HEK293 (cell line): ENCODE results near the gene ZFYVE21.

ENCODE experiments used
- GLI2 ChIP-seq: fragments of 450-650 bp; formaldehyde crosslinking; IDR thresholded peaks from 2 replicates; pipeline ENCODE4; 2017; ENCODE audit warnings: missing biosample characterization, missing genetic modification characterization, low read depth, borderline replicate concordance
- HOXD13 ChIP-seq: sonication (generic); formaldehyde crosslinking; IDR thresholded peaks from 2 replicates; pipeline ENCODE4 v1.8.0; 2022; ENCODE audit warnings: missing genetic modification reagents, borderline replicate concordance
- KLF10 ChIP-seq: fragments of 450-650 bp; IDR thresholded peaks from 2 replicates; pipeline ENCODE4 v1.5.1; 2018; ENCODE audit warnings: missing biosample characterization, mild to moderate bottlenecking, missing genetic modification characterization
- KLF9 ChIP-seq: fragments of 450-650 bp; formaldehyde crosslinking; IDR thresholded peaks from 2 replicates; pipeline ENCODE4 v1.5.1; 2016; ENCODE audit warnings: missing biosample characterization, missing genetic modification characterization, low read depth
- ZNF10 ChIP-seq: fragments of 450-650 bp; formaldehyde crosslinking; IDR thresholded peaks from 2 replicates; pipeline ENCODE4 v1.5.1; 2017; ENCODE audit warnings: missing biosample characterization, missing genetic modification characterization
- ZNF114 ChIP-seq: fragments of 450-650 bp; formaldehyde crosslinking; IDR thresholded peaks from 2 replicates; pipeline ENCODE4 v1.5.0; 2017; ENCODE audit warnings: missing biosample characterization, missing genetic modification characterization
- ZNF146 ChIP-seq: fragments of 450-650 bp; formaldehyde crosslinking; IDR thresholded peaks from 2 replicates; pipeline ENCODE4 v1.5.1; 2016; ENCODE audit warnings: missing biosample characterization, missing genetic modification characterization
- ZNF174 ChIP-seq: fragments of 450-650 bp; formaldehyde crosslinking; IDR thresholded peaks from 2 replicates; pipeline ENCODE4 v1.5.0; 2017; ENCODE audit warnings: missing biosample characterization, mild to moderate bottlenecking, missing genetic modification characterization
- ZNF248 ChIP-seq: fragments of 450-650 bp; formaldehyde crosslinking; IDR thresholded peaks from 2 replicates; pipeline ENCODE4 v1.5.1; 2017; ENCODE audit warnings: missing biosample characterization, missing genetic modification characterization
- ZNF302 ChIP-seq: fragments of 450-650 bp; formaldehyde crosslinking; IDR thresholded peaks from 2 replicates; pipeline ENCODE4 v1.5.1; 2016; ENCODE audit warnings: missing biosample characterization, missing genetic modification characterization, low read depth
- ZNF555 ChIP-seq: fragments of 450-650 bp; formaldehyde crosslinking; conservative IDR thresholded peaks from 2 replicates; pipeline ENCODE4 v1.5.1; 2017; ENCODE audit warnings: missing biosample characterization, mild to moderate bottlenecking, missing genetic modification characterization, inconsistent platforms
- ZNF558 ChIP-seq: fragments of 450-650 bp; formaldehyde crosslinking; IDR thresholded peaks from 2 replicates; pipeline ENCODE4 v1.5.1; 2016; ENCODE audit warnings: missing biosample characterization, missing genetic modification characterization
- ZNF610 ChIP-seq: fragments of 450-650 bp; formaldehyde crosslinking; IDR thresholded peaks from 2 replicates; pipeline ENCODE4 v1.5.1; 2016; ENCODE audit warnings: missing biosample characterization, missing genetic modification characterization, borderline replicate concordance
- ZNF624 ChIP-seq: fragments of 450-650 bp; formaldehyde crosslinking; IDR thresholded peaks from 2 replicates; pipeline ENCODE4 v1.5.1; 2017; ENCODE audit warnings: missing biosample characterization, missing genetic modification characterization
- ZNF707 ChIP-seq: fragments of 450-650 bp; formaldehyde crosslinking; IDR thresholded peaks from 2 replicates; pipeline ENCODE4 v1.5.1; 2016; ENCODE audit warnings: missing biosample characterization, missing genetic modification characterization
- ZNF830 ChIP-seq: fragments of 450-650 bp; IDR thresholded peaks from 2 replicates; pipeline ENCODE4 v1.5.0; 2018; ENCODE audit warnings: missing biosample characterization, missing genetic modification characterization, low read depth, mild to moderate bottlenecking, moderate library complexity
- ZSCAN16 ChIP-seq: fragments of 450-650 bp; formaldehyde crosslinking; IDR thresholded peaks from 2 replicates; pipeline ENCODE4 v1.5.1; 2016; ENCODE audit warnings: missing biosample characterization, missing genetic modification characterization
- TF ChIP-seq, protein P1 (sequence below): fragments of 450-650 bp; formaldehyde crosslinking; conservative IDR thresholded peaks from 2 replicates; pipeline ENCODE4 v1.5.1; 2016; ENCODE audit warnings: low read depth, missing biosample characterization, missing genetic modification characterization
- TF ChIP-seq, protein P2 (sequence below): fragments of 450-650 bp; formaldehyde crosslinking; IDR thresholded peaks from 2 replicates; pipeline ENCODE4 v1.5.1; 2016; ENCODE audit warnings: missing biosample characterization, missing genetic modification characterization
- TF ChIP-seq, protein P3 (sequence below): fragments of 450-650 bp; formaldehyde crosslinking; IDR thresholded peaks from 2 replicates; pipeline ENCODE4 v1.5.1; 2016; ENCODE audit warnings: missing biosample characterization, missing genetic modification characterization
- TF ChIP-seq, protein P4 (sequence below): fragments of 450-650 bp; formaldehyde crosslinking; IDR thresholded peaks from 2 replicates; pipeline ENCODE4 v1.5.1; 2016; ENCODE audit warnings: missing biosample characterization, missing genetic modification characterization
- TF ChIP-seq, protein P5 (sequence below): fragments of 450-650 bp; formaldehyde crosslinking; IDR thresholded peaks from 2 replicates; pipeline ENCODE4 v1.5.0; 2017; ENCODE audit warnings: missing biosample characterization, missing genetic modification characterization, borderline replicate concordance
- TF ChIP-seq, protein P6 (sequence below): fragments of 450-650 bp; formaldehyde crosslinking; optimal IDR thresholded peaks from 2 replicates; pipeline ENCODE3; 2016; ENCODE audit warnings: missing biosample characterization, mild to moderate bottlenecking, missing genetic modification characterization
- TF ChIP-seq, protein P7 (sequence below): sonication (generic); formaldehyde crosslinking; IDR thresholded peaks from 2 replicates; pipeline ENCODE4 v1.8.1; 2022; ENCODE audit warnings: mild to moderate bottlenecking, moderate library complexity, missing genetic modification reagents

ZFYVE21 gene

DNA sequence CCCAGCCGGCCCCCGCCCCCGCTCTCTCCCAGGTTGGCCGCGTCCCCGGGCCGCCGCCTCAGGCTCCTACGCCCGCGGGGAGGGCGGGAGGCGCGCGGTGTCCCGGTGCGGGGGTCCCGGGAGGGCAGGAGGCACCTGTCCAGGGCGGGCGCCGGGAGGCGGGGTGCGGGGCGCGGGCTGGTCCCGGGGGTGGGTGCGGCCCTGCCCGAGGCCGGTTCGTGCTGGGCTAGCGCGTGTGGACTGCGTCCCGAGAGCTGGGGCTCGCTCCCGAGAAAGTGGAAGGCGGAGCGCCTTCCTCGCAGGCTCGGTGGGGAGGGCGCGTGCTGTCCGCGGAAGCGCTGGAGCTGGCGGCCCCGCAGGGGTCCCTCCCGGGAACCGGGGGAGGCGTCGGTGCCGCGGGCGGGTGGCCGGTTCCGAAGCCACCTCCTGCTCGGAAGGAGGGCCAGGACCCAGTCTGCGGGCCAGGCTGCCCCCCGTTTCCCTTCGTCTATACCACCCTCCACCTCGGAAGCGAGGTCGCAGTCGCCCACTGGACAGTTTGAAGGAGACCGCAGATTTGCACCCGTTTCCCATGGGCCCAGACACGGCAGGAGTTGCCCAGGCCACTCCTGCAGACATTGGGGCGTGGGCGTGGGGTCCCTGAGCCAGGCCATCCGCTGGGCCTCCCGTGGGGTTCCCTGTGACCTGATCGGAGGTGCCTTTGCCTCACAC is 636 bp downstream of the ZFYVE21 start (continued):
- TF ChIP-seq, protein P1, sequence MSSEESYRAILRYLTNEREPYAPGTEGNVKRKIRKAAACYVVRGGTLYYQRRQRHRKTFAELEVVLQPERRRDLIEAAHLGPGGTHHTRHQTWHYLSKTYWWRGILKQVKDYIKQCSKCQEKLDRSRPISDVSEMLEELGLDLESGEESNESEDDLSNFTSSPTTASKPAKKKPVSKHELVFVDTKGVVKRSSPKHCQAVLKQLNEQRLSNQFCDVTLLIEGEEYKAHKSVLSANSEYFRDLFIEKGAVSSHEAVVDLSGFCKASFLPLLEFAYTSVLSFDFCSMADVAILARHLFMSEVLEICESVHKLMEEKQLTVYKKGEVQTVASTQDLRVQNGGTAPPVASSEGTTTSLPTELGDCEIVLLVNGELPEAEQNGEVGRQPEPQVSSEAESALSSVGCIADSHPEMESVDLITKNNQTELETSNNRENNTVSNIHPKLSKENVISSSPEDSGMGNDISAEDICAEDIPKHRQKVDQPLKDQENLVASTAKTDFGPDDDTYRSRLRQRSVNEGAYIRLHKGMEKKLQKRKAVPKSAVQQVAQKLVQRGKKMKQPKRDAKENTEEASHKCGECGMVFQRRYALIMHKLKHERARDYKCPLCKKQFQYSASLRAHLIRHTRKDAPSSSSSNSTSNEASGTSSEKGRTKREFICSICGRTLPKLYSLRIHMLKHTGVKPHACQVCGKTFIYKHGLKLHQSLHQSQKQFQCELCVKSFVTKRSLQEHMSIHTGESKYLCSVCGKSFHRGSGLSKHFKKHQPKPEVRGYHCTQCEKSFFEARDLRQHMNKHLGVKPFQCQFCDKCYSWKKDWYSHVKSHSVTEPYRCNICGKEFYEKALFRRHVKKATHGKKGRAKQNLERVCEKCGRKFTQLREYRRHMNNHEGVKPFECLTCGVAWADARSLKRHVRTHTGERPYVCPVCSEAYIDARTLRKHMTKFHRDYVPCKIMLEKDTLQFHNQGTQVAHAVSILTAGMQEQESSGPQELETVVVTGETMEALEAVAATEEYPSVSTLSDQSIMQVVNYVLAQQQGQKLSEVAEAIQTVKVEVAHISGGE (tag by site-specific recombination): no peak
- TF ChIP-seq ZNF624 (tag by site-specific recombination): no peak
- no peak for TF ChIP-seq ZNF610 (tag by site-specific recombination)
- no peak for TF ChIP-seq ZNF558 (tag by site-specific recombination)
- TF ChIP-seq, protein P2, sequence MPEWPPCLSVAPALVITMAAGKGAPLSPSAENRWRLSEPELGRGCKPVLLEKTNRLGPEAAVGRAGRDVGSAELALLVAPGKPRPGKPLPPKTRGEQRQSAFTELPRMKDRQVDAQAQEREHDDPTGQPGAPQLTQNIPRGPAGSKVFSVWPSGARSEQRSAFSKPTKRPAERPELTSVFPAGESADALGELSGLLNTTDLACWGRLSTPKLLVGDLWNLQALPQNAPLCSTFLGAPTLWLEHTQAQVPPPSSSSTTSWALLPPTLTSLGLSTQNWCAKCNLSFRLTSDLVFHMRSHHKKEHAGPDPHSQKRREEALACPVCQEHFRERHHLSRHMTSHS (tag by site-specific recombination): no peak
- TF ChIP-seq, protein P3, sequence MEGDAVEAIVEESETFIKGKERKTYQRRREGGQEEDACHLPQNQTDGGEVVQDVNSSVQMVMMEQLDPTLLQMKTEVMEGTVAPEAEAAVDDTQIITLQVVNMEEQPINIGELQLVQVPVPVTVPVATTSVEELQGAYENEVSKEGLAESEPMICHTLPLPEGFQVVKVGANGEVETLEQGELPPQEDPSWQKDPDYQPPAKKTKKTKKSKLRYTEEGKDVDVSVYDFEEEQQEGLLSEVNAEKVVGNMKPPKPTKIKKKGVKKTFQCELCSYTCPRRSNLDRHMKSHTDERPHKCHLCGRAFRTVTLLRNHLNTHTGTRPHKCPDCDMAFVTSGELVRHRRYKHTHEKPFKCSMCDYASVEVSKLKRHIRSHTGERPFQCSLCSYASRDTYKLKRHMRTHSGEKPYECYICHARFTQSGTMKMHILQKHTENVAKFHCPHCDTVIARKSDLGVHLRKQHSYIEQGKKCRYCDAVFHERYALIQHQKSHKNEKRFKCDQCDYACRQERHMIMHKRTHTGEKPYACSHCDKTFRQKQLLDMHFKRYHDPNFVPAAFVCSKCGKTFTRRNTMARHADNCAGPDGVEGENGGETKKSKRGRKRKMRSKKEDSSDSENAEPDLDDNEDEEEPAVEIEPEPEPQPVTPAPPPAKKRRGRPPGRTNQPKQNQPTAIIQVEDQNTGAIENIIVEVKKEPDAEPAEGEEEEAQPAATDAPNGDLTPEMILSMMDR (tag by site-specific recombination): 0 out of 2 replicates have a peak, but pooled peaks have one; percentile 10
- TF ChIP-seq, protein P4, sequence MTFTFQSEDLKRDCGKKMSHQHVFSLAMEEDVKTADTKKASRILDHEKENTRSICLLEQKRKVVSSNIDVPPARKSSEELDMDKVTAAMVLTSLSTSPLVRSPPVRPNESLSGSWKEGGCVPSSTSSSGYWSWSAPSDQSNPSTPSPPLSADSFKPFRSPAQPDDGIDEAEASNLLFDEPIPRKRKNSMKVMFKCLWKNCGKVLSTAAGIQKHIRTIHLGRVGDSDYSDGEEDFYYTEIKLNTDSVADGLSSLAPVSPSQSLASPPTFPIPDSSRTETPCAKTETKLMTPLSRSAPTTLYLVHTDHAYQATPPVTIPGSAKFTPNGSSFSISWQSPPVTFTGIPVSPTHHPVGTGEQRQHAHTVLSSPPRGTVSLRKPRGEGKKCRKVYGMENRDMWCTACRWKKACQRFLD: no peak
- no peak for TF ChIP-seq ZSCAN16 (tag by site-specific recombination)
- no peak; the same call in 1 of the 2 replicates for TF ChIP-seq KLF9 (tag by site-specific recombination)
- TF ChIP-seq ZNF555 (tag by site-specific recombination): no peak
- no peak for TF ChIP-seq KLF10 (tag by site-specific recombination)
- no peak for TF ChIP-seq GLI2 (tag by site-specific recombination)
- no peak for TF ChIP-seq ZNF830 (tag by site-specific recombination)
- TF ChIP-seq, protein P5, sequence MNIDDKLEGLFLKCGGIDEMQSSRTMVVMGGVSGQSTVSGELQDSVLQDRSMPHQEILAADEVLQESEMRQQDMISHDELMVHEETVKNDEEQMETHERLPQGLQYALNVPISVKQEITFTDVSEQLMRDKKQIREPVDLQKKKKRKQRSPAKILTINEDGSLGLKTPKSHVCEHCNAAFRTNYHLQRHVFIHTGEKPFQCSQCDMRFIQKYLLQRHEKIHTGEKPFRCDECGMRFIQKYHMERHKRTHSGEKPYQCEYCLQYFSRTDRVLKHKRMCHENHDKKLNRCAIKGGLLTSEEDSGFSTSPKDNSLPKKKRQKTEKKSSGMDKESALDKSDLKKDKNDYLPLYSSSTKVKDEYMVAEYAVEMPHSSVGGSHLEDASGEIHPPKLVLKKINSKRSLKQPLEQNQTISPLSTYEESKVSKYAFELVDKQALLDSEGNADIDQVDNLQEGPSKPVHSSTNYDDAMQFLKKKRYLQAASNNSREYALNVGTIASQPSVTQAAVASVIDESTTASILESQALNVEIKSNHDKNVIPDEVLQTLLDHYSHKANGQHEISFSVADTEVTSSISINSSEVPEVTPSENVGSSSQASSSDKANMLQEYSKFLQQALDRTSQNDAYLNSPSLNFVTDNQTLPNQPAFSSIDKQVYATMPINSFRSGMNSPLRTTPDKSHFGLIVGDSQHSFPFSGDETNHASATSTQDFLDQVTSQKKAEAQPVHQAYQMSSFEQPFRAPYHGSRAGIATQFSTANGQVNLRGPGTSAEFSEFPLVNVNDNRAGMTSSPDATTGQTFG (tag by site-specific recombination): no peak
- TF ChIP-seq ZNF10 (tag by site-specific recombination): no peak
- no peak for TF ChIP-seq ZNF114 (tag by site-specific recombination)
- TF ChIP-seq ZNF146 (tag by site-specific recombination): no peak
- no peak for TF ChIP-seq ZNF707 (tag by site-specific recombination)
- TF ChIP-seq, protein P6, sequence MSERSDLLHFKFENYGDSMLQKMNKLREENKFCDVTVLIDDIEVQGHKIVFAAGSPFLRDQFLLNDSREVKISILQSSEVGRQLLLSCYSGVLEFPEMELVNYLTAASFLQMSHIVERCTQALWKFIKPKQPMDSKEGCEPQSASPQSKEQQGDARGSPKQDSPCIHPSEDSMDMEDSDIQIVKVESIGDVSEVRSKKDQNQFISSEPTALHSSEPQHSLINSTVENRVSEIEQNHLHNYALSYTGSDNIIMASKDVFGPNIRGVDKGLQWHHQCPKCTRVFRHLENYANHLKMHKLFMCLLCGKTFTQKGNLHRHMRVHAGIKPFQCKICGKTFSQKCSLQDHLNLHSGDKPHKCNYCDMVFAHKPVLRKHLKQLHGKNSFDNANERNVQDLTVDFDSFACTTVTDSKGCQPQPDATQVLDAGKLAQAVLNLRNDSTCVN (tag by site-specific recombination): peak; percentile 92
- TF ChIP-seq ZNF248 (tag by site-specific recombination): no peak
- TF ChIP-seq, protein P7, sequence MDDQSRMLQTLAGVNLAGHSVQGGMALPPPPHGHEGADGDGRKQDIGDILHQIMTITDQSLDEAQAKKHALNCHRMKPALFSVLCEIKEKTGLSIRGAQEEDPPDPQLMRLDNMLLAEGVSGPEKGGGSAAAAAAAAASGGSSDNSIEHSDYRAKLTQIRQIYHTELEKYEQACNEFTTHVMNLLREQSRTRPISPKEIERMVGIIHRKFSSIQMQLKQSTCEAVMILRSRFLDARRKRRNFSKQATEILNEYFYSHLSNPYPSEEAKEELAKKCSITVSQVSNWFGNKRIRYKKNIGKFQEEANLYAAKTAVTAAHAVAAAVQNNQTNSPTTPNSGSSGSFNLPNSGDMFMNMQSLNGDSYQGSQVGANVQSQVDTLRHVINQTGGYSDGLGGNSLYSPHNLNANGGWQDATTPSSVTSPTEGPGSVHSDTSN: no peak
- no peak for TF ChIP-seq ZNF174 (tag by site-specific recombination)
- no peak for TF ChIP-seq ZNF302
- no peak for TF ChIP-seq HOXD13
